T1000 (cell line): ENCODE measurements around the gene FRAS1.

ENCODE experiments used
- DNase-seq: peaks from one replicate; lab custom pipeline; 2025; ENCODE audit warnings: mixed read lengths; lab: John Stamatoyannopoulos, UW

FRAS1 gene

GRCh38 chr4:78584863-78585547 is 527.9 kb downstream of the FRAS1 start:
- no peak for DNase-seq

DNA sequence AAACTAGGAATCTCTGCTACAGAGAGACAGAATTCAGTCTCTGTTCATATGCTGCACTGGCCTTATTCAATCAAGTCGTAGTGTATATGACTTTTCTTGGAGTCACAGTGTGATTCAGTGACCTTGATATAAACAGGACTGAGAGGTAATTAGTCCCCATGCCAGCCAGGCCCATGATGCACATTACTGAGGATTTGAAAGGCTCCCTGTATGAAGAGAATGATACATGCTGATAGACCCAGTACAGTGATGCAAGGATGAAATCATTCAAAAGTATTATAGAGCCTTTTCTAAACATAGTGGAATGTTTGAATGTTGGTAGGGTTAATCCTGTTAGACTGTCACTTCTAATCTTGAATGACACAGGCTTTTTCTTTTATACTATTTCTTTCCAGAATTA is 528.5 kb downstream of the FRAS1 start:
- DNase-seq = no peak

DNA sequence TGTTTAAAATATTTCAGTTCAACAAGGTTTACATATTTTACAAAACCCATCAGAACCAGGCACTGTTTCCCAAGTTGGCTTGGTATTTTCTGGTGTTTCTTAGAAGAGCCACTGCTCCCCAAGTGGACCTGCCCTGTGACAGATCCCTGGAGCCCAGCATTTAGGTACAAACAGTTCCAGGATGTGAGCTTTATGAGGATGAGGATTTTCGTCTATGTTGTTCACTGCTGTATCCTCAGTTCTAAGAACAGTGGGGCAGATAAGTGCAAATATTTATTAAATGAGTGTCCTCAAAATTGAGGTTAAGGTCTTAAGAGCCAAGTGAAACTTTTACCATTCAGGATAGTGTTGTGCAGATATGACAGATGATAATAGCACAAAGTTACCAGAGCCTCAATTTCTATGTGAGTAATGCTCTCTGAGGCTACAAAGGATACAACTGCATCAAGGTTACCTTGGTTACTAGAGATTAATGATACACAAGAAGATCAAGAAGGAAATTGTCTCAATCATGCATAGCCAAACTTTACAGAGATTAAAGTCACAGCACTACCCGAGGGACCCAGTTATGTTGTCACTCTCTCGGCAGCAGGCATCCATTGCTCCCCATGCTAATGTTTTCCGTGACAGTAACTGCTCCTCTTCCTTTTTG is 531.9 kb downstream of the FRAS1 start:
- DNase-seq = no peak

DNA sequence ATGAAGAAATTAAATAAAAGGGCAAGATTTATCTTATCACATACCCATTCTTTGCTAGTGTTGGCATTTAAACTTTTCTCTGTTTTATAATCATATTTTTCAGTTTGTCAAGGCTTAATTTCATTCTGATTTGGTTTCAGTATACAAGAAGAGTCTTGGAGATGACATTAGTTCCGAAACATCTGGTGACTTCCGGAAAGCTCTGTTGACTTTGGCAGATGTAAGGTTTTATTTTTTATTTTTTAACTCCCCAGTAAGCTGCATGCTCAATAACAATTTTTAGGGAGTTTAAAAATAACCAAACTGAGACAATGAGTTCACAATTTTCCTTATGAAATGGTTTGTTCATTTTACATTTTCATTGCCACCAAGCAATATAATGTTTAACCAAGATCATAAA is 534.3 kb downstream of the FRAS1 start:
- DNase-seq = no peak

GRCh38 chr4:78592088-78592783 is 535.1 kb downstream of the FRAS1 start:
- no peak for DNase-seq
